Left ventricle myocardium superior (tissue), 1 donor: ENCODE data around the gene SEMA6A. TPM values are rescaled to one million over a fixed set of nuclear protein-coding genes. Genes with fewer than 3 reads are reported as not detected.

Source experiments
- ATAC-seq: fragments of 200-7000 bp; cut with Tn5 transposase; one replicate; pipeline ENCODE4 v1.9.1; 2020; ENCODE audit warnings: mild to moderate bottlenecking, moderate library complexity
- DNase-seq: peaks from one replicate; pipeline ENCODE4 v3.0.0-alpha.2; 2020
- intact Hi-C: fragments of 100-400 bp; cut with micrococcal nuclease; formaldehyde crosslinking; loops from one replicate; pipeline ENCODE4 v1.11.0; 2022
- total RNA-seq: library from RNA; stranded (reverse); fragmentation: NEBNext Ultra II Directional; extraction: Animal tissue kit (Norgen Biotek cat#: 25700); gene quantifications from one replicate; pipeline ENCODE4 v1.2.1, GENCODE V29; 2021
- donor health status: DM: no; HTN: yes; CAD: no; lungs with severe emphysema.

SEMA6A gene
- total RNA-seq, 1 donor from 2014 or later, result 6.4 TPM

DNA sequence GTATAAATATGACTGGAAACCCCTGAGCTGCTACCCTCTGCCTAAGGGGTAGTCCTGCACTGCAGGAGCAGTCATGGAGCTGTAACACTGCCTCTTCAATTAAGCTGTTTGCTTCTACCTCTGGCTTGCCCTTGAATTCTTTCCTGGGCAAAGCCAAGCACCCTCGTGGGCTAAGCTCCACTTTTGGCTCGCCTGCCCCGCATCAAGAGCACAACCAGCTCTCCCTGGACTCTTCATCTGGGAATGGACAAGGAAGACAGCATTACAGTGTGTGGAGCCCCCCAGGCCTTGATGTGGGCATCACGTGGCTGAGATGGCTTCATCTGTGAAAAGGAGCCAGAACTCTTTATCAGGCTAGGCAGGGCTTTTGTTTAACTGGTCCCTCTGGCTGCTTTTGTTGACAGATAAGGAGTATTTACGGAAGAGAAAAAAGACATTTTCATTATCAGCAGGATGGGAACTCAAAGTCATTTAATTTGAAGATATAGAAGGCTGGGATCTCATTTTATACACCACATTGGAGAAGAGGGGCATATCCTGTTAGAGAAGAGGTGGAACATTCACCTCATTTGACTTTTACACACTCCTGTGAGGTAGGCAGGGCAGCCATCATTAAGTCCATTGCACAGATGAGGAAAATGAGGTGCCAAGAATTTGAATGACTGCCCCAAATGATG, 137.8 kb downstream of the SEMA6A start:
- ATAC-seq, result peak; percentile 46
- DNase-seq, result peak; percentile 37
- intact Hi-C loops, result no loop called here

DNA sequence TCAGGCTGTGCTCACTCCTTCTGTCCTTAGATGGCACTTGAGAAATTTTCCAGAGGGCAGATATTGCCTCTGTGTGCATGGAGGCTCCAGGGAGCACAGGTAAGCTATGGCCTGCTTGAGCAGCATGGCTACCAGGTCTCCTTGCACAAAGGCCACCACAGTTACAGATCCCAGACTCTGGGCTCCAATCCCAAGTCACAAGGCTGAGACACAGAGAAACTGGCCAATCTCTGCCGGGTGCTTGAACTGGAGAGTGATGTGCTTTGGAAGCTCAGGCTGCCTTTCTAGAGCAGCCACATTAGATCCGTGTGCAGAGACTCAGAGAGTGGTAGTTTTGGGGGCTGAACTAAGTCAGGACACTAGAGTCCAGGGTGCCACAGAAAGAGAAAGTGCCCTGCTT, 145.7 kb downstream of the SEMA6A start:
- ATAC-seq (peak; percentile 28), DNase-seq (no peak)
- intact Hi-C loops, result no loop called here

- ATAC-seq (no peak), DNase-seq (no peak)
- intact Hi-C loops, result no loop called here
Observed at GRCh38 chr5:116428413-116428812, 146.2 kb downstream of the SEMA6A start.

- ATAC-seq (no peak), DNase-seq (no peak)
- intact Hi-C loops, result no loop called here
Observed at GRCh38 chr5:116424951-116425350, 149.7 kb downstream of the SEMA6A start.

GRCh38 chr5:116424258-116424615, 150.4 kb downstream of the SEMA6A start:
- DNase-seq (no peak), ATAC-seq (no peak)
- intact Hi-C loops, result no loop called here

DNA sequence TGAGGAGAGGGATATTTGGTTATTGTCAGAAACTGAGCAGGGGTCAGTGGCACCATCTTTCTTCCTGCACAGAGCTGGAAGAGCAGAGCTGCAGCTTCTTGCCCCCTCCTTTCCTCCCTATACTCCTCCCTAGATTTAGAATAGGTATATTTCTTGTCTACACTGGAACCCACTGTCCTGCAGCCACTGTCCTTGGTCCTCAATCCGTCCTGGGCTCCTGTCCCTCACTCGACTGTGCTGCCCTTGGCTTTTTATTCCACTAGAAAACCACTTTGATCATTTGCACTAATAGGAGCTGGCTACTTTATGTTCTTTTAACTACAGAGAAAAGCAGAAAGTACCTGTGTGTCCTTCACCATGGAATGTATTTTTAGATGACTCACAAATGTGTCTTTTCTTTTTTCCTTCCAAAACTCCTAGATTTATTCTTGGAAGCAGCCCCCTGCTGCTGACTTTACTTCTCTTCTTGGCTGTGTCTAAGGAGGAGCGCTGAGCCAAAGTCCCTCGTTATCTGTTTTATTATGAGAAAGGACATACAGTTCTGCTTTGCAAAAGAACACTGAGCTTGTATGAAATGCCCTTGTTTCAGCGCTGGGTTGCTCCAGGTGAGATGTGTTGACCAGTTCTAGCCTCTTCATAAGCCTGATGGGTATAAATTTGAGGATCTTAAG, 150.9 kb downstream of the SEMA6A start:
- ATAC-seq (no peak), DNase-seq (no peak)
- intact Hi-C loops, result no loop called here

GRCh38 chr5:116423141-116423540, 151.5 kb downstream of the SEMA6A start:
- DNase-seq (no peak), ATAC-seq (no peak)
- intact Hi-C loops, result no loop called here

DNA sequence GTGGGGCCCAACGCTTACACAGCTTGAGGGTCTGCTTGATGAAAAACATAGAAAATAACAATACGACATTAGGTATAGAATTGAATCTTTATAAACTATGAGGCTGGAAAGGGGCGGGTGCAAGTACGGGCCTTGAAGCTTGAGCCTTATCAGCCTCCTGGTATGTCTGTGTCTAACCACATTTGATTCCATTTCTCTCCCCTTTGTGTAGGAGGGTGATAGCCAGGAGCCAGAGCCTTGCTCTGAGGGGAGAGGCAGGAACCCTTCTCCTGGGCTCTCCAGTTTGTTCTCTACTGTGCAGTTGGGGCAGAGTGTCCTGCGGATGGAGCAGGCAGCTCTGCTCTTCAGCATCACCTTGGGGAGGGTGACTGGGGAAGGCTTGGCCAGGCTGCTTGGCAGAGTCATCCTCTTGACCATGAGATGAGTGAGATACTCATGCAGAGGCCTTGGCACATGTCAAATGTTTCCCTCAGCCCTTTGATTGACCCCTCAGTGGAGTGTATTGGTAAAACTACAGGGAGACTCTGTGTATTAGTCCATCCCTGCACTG, 153.5 kb downstream of the SEMA6A start:
- DNase-seq (no peak), ATAC-seq (peak; percentile 29)
- intact Hi-C loops, result no loop called here

DNA sequence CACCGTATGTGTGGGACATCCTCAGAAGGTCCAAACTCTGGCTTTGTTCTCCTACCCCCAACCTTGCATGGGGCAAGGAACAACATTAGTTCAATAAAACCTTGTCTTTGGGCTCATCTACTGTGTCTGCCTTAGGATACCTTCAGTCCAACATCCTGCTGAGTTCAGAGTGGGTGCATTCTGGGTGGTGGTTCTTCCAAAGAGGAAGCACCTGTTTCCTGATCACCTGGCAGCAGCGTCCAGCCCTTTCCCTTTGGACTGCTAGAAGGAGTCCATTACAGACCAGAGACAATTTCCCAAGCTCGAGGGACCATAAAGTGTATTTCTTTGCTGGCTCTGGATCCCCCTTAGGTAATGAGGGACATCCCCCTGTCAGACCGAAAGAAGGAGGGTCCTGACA, 154.1 kb downstream of the SEMA6A start:
- peak; percentile 75 for ATAC-seq
- intact Hi-C loops, result no loop called here
- no peak for DNase-seq

- intact Hi-C loops, result no loop called here
- DNase-seq (no peak), ATAC-seq (no peak)
Observed at GRCh38 chr5:116419258-116419657, 155.4 kb downstream of the SEMA6A start.

DNA sequence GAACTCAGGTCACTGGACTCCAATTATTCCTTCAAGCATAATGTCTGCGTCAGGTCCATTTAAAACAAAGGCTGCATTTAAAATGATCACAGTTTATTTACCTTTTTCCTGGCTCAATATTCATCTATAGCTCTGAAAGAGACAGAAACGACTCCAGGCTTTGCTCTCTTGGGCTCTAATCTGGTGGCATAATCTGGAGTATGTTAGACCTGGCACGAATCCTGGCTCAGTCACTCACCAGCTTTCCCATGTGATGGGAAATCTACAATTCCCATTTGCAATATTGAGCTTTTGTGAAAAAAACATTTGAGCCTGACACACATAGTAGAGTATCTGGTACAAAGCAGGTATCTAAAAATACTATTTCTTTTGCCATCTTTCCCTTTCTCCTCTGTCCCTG, 155.8 kb downstream of the SEMA6A start:
- intact Hi-C loops, result no loop called here
- no peak for DNase-seq
- no peak for ATAC-seq

- ATAC-seq (no peak), DNase-seq (no peak)
- intact Hi-C loops, result no loop called here
Observed at GRCh38 chr5:116418016-116418415, 156.6 kb downstream of the SEMA6A start.

GRCh38 chr5:116415989-116416388, 158.6 kb downstream of the SEMA6A start:
- ATAC-seq, result no peak
- intact Hi-C loops, result no loop called here
- DNase-seq, result no peak

DNA sequence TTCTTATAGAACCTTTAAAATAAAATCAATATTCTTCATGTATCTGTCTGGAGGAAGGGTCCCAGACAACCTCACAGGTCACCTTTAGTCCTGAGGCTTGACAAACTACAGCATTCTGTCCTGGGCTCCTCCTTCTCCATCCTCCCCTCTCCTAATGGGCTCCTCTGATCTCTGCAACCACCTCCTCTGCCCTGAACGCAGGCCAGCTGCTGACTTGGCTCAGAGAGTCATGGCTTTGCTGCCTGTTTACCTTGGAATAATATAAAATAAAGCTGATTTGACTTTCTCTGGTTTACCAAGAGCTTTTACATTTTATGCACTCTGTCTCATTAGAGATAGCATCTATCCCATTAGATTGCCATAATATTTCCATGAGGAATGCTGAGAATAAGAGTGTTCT, 159.4 kb downstream of the SEMA6A start:
- no peak for DNase-seq
- ATAC-seq, result no peak
- intact Hi-C loops, result no loop called here

DNA sequence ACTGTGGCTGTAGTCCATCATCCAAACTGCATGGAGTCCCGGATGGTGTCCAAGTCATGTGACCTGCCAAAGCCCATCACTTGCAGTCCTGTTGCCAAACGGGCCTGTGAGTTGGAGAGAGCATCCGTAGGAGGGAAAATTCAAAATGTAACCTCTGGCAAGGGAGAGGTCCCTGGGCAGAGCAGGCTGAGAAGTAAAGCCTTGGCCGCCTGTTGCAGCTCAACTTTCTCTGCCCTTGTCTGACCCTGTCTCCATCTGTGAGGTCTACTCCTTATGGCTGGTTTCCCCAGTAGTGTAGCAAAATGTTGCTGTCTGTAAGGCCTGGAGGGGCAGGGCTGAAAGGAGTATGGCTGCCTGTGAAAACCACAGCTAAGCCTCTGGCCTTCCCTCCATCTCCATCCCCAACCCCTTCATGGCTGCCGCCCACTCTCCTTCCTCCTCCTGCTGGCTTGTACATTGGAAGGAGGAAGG, 163.5 kb downstream of the SEMA6A start:
- intact Hi-C loops, result no loop called here
- ATAC-seq (peak; percentile 87), DNase-seq (peak; percentile 55)

- ATAC-seq (no peak), DNase-seq (no peak)
- intact Hi-C loops, result no loop called here
Observed at GRCh38 chr5:116410336-116410890, 164.2 kb downstream of the SEMA6A start.

- DNase-seq (no peak), ATAC-seq (no peak)
- intact Hi-C loops, result no loop called here
Observed at GRCh38 chr5:116409591-116410296, 164.9 kb downstream of the SEMA6A start.

DNA sequence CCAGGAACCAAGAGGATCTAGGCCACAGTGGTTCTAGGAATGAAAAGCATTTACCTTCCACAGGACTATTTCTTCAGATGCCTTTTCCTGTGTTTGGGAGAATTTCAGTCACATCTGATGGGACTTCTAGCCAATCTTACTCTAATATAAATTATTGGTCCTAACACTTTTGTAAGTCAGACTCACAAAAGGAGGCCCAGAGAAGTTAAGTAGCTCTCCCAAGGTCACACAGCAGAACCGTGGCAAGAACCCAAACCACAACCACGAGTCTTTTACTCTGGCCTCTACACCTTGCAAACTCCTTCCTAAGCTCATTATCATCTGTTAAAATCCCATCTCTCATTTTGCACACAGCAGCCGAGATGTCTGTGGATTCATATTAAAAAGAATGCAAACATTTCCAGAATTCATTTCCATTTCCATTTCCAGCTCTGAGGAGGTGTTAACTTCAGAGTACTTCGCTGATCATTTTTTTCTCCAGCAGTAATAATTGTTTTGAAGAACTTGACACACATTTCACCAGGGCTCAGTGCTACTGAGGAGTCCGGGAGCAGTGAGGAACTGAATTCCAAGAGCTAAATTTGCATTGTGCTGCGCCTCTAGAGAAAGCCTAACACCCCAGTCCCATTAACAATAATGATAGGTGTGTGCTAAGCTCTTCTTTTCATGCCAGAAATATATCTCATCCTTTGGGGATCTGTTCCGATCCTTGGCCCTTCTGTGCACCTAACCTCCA, 168.1 kb downstream of the SEMA6A start:
- ATAC-seq, result no peak
- no peak for DNase-seq
- intact Hi-C loops, result no loop called here

GRCh38 chr5:116404792-116405191, 169.8 kb downstream of the SEMA6A start:
- DNase-seq, result no peak
- intact Hi-C loops, result no loop called here
- no peak for ATAC-seq
